GM21619 (cell line): ENCODE data around the gene MYL6B.

Experiments
- ATAC-seq: cut with Tn5 transposase; IDR thresholded peaks from one replicate; pipeline ENCODE4 v1.9.1; 2021; ENCODE audit not compliant: unreplicated experiment

The MYL6B gene

DNA sequence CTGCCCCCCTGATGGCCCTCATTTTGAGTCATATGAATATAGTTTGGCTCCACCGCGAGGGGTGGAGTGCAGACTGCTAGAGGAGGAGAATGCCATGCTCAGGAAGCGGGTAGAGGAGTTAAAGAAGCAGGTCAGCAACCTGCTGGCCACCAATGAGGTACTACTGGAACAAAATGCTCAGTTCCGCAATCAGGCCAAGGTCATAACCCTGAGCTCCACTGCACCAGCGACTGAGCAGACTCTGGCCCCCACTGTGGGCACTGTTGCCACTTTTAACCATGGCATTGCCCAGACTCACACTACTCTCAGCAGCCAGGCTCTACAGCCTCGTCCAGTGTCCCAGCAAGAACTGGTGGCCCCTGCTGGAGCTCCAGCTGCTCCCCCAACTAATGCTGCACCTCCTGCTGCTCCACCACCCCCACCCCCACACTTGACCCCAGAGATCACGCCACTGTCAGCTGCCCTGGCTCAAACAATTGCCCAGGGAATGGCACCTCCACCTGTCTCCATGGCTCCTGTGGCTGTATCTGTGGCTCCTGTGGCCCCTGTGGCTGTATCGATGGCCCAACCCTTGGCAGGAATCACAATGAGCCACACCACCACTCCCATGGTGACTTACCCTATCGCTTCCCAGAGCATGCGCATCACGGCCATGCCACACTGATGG lies 31.1 kb upstream of the MYL6B start:
- ATAC-seq: no peak

DNA sequence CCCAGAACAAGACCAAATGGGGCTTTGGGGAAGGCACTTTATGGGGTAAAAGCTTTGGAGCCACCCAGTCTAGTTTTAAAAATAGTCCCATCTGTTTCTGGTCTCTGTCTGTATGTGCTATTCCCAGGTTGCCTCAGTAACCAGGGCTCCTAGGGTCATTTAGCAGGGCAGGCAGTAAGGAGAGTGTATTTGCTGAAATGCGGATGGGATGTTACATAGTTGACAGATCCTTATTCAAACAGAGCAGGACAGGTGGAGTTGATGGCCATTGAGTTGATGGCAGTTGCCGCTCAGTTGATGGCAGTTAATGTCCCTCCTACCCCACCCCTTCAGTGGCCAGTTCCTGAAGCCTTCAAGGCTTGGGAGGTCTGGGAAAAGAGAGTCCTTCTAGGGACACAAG lies 29.8 kb upstream of the MYL6B start:
- ATAC-seq: no peak

DNA sequence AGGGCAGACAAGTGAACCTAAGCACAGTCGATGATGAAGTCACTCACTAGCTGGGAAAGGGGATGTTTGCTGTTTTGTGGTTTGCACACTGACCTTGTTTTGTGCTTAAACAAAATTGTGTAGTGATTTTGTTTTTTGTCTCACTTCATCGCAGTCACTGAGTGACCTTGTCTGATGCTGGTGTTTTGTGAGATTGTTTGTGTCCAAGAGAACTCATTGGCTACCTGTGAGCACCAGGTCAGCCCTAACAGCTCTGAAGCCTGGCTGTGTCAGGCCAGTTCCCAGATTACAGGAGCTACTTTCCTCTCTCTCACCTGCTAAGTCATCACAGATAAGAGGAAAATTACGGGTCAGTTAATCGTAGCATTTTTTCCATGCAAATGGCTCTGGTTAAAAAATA lies 28.3 kb upstream of the MYL6B start:
- no peak for ATAC-seq

DNA sequence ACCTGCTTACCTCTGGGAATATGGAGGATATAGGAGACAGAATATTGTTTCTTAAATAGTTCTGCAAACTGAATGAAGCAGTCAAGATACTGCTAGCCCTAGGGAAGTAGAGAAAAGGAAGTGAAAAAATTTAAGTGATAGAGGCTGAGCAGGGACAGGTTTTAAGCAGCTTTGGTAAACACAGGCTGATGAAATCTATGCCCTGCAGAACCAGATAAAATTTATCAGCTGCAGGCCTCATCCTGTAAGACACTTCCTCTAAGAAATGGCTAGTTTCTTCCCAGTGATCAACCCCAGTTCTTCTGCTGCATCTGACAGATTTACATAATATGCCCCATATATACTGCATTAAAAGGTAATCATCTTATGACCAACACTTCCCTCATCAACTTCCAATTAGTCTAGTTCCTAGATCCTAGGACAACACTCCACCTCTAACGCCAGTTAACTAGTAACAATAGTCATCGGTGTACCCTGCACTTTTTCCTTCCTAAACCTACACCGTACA lies 25.6 kb upstream of the MYL6B start:
- ATAC-seq: no peak

DNA sequence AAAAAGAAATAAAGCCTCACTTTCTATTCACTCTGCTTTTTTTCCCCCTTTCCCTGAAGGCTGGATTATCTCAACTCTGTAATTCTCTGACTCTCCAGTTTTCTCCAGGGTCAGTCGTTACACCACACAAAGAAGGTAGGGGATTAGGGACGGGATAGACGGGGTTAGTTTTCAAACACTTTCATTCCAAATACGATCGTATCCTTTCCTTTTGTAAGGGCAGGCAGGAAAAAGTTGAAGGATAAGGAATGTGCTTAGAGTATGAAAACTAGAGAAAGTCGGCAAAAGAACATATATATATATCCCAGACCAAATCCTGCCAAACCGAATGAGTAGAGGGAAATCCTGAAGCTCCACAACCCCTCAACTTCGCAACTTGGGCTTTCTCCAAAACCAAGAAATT lies 24.9 kb upstream of the MYL6B start:
- no peak for ATAC-seq

DNA sequence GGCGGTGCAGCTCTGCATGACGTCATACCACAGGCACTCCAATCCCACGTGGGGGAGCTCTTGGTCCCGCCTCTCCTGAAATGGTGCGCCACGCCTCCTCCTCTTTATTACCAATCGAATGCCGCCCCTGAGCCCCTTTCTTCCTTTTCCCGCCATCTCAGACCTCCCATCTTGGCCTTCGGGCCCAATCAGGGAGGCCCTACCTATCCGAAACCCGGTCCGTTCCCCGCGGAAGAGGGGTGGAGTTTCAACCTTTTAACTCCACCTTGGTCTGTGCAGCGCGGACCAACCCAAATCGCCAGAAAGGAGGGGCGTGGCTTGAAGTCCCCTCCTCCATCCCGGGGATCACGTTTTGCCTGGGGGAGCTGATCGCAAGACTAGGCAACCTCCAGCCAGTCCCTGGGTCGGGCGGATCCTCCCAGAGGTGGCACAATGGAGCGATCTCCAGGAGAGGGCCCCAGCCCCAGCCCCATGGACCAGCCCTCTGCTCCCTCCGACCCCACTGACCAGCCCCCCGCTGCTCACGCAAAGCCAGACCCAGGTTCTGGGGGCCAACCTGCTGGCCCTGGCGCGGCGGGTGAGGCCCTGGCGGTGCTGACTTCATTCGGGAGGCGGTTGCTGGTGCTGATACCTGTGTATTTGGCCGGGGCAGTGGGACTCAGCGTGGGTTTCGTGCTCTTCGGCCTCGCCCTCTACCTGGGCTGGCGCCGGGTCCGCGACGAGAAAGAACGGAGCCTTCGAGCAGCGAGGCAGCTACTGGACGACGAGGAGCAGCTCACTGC lies 24.3 kb upstream of the MYL6B start, which contains the start of gene ESYT1:
Gene ESYT1 (plus strand): TSS at position 380 of the 782 bp plus-strand sequence. CDS start 53 bp downstream, at position 433.
- ATAC-seq: peak; percentile 88

DNA sequence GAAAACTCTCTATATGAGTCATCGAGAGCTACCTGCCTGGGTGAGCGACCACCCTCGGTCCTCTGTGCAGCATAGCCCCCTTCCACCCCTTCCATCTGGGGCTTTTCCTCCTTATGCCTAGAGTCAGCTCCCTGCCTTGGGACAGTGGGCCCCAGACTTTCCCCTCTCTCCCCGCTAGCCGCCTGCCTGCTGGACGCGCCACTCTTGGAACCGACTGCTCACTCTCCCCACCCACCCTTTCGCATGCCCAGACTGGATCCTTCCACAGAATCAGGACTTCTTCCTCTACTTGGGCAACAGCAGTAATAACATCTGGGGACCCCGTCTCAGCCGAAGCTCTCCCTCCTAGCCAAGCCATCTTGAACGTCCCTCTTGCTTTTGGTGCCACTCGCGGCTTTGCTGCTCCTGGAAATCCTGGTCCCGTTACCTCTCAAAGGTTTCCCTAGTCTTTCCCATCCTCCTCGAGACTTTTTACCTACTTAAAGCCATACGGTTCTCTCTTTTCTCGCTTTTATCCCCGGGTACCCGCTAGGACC lies 23.6 kb upstream of the MYL6B start:
- no peak for ATAC-seq

DNA sequence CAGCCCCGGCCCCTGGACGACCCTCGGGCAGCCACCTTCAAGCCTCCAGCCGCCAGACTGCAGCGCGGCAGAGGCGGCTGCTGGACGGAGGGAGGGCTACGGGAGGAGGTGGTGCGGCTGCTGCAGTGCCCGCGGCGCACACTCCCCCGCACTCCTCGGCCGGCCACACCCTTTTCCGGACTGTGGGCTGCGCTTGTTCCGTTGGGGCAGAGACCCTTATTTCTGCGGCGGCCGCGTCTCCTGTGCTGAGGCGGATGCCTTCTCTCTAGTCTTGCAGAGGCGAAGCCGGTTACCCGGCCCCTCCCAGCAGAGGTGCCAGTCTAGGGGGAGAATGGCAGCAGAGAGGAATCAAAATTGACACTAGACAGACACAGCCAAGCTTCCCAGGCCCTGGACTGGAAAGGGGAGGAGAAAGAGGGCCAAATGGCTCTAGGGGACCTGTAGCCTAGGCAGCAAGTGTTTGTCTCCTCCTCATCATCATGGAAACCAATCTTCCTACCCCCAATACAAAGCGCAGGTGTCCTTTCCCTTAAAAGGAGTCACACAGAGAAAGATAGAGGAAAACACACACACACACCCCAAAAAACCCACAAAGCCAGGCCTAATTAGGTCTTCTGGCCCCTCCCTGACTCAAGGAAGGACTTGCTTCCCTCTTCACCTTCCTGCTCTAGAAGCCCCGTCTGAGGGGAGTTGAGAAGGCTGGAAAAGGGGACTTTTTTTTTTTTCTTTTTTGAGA lies 23.0 kb upstream of the MYL6B start:
- ATAC-seq: no peak

DNA sequence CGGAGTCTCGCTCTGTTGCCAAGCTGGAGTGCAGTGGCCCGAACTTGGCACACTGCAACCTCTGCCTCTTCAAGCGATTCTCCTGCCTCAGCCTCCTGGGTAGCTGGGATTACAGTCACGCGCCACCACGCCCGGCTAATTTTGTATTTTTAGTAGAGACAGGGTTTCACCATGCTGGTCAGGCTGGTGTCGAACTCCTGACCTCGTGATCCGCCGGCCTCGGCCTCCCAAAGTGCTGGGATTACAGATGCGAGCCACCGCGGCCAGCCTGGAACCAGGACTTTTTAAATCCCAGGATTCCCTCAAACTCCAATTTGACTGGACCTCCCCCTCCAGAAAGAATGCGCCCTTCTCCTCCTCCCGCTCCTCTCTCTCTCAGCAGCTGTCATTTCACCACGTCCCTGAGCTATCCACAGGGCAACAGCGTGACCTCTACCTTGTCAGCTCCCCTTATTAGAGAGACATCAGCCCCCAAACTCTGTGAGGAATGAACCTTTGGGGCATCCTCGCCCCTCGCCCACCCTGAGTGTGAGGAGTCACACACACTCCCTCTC lies 22.4 kb upstream of the MYL6B start:
- no peak for ATAC-seq

DNA sequence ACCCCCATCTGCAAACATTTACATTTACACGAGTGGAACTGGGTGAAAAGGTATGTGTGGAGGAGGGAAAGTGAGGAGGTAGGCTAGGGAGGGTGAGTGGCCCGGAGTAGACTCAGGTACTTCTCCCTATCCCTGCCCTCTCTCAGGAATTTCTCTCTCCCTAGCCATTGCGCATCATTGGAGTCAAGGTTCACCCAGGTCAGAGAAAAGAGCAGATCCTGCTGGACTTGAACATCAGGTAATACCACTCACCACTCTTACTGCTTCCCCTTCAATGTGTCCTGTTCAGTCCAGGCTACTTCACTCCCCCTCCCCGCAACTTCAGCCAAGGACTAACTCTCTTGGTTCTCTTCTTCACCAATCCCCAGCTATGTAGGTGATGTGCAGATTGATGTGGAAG lies 21.5 kb upstream of the MYL6B start:
- no peak for ATAC-seq

DNA sequence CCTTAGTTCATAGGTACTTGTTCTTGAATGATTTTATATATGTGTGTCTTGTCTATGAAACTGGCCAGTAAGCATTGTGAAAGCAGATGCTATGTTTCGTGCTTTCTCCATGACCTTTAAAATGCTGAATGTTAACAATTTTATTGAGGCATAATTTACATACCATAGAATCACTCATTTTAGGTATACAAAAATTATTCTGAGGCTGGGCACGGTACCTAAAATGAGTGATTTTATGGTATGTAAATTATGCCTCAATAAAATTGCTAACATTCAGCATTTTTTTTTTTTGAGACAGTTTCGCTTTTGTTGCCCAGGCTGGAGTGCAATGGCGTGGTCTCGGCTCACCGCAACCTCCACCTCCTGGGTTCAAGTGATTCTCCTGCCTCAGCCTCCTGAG lies 17.5 kb upstream of the MYL6B start:
- no peak for ATAC-seq

DNA sequence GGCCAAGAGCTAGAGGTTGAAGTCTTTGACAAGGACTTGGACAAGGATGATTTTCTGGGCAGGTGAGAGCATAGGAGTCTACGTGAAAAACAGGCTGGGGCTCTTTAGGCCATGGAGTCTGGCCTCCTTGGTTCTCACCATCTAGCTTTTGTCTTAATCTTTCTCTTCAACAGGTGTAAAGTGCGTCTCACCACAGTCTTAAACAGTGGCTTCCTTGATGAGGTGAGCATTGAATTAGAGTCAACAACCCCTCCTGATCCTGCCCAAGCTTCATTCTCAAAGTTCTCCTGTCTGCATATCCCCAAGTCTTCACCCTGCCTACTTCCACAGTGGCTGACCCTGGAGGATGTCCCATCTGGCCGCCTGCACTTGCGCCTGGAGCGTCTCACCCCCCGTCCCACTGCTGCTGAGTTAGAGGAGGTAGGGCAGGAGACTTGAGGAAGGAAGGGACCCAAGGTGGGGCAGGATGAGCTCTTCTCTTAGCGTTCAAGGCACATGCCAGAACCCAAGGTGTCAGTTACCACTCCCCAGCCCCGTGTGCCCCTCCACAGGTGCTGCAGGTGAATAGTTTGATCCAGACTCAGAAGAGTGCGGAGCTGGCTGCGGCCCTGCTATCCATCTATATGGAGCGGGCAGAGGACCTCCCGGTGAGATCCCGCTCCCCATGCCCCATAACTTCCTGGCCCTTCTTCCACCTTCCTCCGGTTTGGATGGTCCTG lies 14.4 kb upstream of the MYL6B start:
- ATAC-seq: no peak

DNA sequence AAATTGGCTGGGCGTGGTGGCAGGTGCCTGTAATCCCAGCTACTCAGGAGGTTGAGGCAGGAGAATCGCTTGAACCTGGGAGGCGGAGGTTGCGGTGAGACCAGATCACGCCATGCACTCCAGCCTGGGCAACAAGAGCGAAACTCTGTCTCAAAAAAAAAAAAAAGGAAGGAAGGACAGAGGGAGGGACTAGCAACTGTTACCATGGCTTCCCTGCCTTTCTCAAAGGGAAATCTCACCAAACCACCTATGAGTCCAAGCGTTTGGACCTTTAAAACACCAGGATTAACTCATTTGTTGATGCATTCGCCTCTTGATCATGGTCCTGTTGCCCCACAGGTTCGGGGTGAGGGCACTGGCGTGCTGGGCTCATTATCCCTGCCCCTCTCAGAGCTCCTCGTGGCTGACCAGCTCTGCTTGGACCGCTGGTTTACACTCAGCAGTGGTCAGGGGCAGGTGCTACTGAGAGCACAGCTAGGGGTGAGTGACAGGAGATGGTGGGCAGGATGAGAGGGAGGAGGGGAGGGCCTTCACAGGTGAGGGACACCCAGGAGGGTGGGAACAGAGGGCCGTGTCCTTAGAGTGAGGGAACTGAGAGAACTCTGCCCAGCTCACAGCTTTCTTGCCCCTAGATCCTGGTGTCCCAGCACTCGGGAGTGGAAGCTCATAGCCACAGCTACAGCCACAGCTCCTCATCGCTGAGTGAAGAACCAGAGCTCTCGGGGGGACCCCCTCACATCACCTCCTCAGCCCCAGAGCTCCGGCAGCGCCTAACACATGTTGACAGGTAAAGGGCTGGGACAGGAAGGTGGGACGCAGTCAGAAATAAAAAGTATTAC lies 10.2 kb upstream of the MYL6B start:
- no peak for ATAC-seq

DNA sequence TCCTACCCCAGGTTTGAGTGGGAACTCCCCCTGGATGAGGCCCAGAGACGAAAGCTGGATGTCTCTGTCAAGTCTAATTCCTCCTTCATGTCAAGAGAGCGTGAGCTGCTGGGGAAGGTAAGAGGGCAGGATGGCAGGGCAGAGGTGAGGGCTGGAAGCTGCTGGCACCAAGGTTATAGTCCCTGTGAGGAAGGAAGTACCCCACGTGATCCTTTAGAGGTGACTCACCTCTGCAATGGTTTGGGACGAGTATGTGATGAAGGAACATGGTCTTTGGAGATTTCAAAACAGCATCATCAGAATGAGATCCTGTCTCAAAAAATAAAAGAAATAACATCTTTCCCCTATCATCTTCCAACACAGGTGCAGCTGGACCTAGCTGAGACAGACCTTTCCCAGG lies 9.2 kb upstream of the MYL6B start:
- no peak for ATAC-seq

DNA sequence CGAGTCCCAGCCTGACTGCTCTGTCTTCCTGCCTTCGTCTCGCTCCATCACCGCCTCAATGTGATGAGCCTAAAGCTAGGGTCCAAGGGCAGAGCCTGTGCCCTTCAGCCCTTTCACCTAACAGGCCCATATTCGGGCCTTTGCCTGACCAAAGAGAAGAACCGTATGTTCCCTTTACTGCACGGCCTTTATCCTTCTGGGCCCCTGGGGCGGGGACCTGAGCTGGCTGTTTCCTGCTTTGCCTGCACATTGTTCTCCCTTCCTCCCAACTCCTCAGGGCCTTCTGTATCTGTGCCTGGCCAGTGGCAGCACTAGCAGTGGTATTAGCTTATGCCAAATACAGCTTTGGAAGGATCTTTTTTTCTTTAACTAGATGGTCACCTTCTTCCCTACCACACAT lies 8.5 kb upstream of the MYL6B start:
- no peak for ATAC-seq

DNA sequence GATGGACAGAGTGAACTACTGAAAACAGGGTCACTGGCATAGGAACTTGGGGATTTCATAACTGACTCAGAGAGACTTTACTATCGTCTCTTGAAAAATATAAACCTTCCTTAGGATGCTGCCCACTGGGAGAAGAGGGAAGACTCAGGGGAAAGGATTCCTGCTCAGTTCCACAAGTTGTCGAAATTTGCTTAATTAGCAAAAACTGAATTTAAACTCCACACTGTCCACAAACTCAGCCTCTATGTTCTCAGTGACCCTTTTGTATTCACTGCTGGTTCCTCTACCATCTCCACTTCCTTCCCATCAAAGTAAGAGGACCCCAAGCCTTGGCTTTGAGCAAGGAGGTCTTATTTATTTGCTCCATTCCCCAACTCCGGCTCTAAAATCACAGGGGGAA lies 7.2 kb upstream of the MYL6B start:
- no peak for ATAC-seq

DNA sequence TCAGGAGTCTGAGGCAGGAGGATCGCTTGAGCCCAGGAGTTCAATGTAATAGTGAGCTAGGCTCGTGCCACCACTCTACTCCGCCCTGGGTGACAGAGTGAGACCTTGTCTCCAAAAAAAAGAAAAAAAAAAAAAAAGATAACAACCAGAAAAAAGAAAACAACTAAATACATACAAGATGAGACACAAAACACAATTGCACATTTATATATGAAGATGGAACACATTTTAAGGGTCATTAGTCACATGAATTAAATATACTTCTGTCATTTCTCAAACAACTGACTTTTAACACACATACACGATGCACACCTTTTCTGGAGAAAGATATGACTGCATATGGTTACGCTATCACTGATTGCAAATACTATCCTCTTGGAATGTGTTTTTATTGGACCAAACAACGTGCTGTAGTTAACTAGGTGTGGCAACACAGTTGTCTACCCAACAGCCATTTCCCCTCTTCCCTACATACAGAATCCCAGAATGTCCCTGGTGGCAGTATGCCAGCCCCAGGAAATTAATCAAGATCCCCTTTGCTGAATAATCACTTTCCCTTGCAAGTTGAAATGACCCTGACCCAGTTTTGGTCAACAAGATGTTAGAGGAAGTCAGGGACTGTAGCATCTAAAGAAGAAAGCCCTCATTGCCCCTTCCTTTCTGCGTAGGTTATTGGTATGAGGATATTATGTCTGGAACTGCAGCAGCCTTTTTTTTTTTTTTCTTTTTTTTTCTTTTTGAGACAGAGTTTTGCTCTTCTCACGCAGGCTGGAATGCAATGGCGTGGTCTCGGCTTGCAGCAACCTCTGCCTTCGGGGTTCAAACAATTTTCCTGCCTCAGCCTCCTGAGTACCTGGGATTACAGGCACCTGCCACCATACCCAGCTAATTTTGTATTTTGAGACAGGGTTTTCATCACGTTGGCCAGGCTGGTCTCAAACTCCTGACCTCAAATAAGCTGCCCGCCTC lies 5.6 kb upstream of the MYL6B start:
- no peak for ATAC-seq

DNA sequence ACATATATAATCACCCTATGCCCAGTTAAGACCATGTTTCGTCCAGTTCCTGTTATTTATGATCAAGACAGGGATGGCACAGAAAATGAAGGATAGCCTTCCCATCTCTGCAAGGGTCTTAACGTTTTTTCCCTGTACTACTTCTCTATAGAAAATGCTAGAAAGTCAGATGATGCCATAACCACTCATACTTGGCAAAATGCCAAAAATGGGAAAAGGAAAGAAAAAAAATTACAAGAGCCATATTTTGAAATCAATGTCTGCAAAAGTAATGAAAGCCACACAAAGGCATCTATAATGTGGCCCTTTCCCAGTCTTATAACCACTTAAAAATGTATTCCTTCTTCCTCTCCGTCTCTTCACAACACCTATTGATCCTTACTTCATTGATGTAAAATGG lies 1.8 kb upstream of the MYL6B start:
- no peak for ATAC-seq
